Astrocyte (in vitro differentiated cells and primary cell): ENCODE results near the gene ITGB3BP.

Source experiments
- EZH2 ChIP-seq: IDR thresholded peaks from 2 replicates; pipeline ENCODE4 v1.6.1; 2012; ENCODE audit warnings: mild to moderate bottlenecking, low read length, inconsistent platforms; ENCODE audit not compliant: insufficient read depth
- TF ChIP-seq, protein P1 (sequence below): IDR thresholded peaks from 2 replicates; pipeline ENCODE4 v1.5.1; 2011; ENCODE audit warnings: low read depth, mild to moderate bottlenecking, inconsistent platforms, low read length, moderate library complexity; ENCODE audit not compliant: insufficient read depth

DNA sequence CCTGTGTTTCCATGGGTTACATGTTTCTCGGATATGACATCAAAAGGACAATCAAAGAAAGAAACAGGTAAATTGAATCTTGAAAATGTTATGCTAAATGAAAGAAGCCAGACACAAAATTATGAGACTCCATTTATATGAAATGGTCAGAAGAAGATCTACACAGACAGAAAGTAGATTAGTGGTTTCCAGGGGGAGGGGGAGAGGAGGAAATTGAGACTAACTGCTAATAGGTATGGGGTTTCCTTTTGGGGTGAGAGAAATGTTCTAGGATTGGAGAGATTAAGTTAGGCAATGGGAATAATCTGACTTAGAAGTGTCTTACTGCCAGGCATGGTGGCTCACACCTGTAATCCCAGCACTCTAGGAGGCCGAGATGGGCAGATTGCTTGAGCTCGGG is 21.8 kb downstream of the ITGB3BP start:
- TF ChIP-seq, protein P1, sequence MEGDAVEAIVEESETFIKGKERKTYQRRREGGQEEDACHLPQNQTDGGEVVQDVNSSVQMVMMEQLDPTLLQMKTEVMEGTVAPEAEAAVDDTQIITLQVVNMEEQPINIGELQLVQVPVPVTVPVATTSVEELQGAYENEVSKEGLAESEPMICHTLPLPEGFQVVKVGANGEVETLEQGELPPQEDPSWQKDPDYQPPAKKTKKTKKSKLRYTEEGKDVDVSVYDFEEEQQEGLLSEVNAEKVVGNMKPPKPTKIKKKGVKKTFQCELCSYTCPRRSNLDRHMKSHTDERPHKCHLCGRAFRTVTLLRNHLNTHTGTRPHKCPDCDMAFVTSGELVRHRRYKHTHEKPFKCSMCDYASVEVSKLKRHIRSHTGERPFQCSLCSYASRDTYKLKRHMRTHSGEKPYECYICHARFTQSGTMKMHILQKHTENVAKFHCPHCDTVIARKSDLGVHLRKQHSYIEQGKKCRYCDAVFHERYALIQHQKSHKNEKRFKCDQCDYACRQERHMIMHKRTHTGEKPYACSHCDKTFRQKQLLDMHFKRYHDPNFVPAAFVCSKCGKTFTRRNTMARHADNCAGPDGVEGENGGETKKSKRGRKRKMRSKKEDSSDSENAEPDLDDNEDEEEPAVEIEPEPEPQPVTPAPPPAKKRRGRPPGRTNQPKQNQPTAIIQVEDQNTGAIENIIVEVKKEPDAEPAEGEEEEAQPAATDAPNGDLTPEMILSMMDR = no peak
- no peak for TF ChIP-seq EZH2
